MM.1S (cell line): ENCODE data around the gene AK9.

Experiments used
- EZH2 ChIP-seq: fragments of 300-600 bp; sonication (generic); optimal IDR thresholded peaks from 2 replicates; pipeline ENCODE3; 2017; ENCODE audit warnings: low read depth, mild to moderate bottlenecking, antibody characterized with exemption, low read length, mixed read lengths
- EZH2phosphoT487 ChIP-seq: fragments of 300-600 bp; sonication (generic); IDR thresholded peaks from 2 replicates; pipeline ENCODE4 v1.6.1; 2018; ENCODE audit warnings: antibody characterized with exemption, low read length
- TF ChIP-seq, protein P1 (sequence below): fragments of 300-600 bp; sonication (generic); IDR thresholded peaks from 2 replicates; pipeline ENCODE4 v1.5.1; 2016; ENCODE audit warnings: antibody characterized with exemption, low read length, mixed read lengths

GRCh38 chr6:109498052-109498451 is 192.9 kb downstream of the AK9 start:
- TF ChIP-seq, protein P1, sequence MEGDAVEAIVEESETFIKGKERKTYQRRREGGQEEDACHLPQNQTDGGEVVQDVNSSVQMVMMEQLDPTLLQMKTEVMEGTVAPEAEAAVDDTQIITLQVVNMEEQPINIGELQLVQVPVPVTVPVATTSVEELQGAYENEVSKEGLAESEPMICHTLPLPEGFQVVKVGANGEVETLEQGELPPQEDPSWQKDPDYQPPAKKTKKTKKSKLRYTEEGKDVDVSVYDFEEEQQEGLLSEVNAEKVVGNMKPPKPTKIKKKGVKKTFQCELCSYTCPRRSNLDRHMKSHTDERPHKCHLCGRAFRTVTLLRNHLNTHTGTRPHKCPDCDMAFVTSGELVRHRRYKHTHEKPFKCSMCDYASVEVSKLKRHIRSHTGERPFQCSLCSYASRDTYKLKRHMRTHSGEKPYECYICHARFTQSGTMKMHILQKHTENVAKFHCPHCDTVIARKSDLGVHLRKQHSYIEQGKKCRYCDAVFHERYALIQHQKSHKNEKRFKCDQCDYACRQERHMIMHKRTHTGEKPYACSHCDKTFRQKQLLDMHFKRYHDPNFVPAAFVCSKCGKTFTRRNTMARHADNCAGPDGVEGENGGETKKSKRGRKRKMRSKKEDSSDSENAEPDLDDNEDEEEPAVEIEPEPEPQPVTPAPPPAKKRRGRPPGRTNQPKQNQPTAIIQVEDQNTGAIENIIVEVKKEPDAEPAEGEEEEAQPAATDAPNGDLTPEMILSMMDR: no peak
- TF ChIP-seq EZH2phosphoT487 (no peak), EZH2 (no peak)
